Measurements from ENCODE around the gene SGPL1.

DNA sequence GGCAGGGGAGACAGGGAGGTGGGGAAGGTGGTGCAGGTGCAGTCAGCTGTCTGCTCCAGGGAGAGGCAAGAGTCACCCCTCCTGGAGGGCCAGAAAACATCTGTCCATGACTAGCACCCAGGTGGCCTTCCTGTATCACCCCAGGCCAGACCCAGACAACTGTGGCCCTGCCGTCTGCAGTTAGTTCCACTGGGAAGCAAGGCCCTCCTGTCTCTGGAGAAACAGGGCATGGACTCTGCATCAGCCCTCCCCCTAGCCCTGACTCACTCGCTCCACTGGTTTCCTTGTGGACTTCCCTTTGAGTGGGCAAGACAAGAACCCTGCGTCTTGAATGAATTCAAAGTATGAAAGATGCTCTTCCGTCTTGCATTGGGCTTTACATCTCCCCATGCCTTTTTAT lies 43.1 kb upstream of the SGPL1 start:
- TF ChIP-seq, protein P1, sequence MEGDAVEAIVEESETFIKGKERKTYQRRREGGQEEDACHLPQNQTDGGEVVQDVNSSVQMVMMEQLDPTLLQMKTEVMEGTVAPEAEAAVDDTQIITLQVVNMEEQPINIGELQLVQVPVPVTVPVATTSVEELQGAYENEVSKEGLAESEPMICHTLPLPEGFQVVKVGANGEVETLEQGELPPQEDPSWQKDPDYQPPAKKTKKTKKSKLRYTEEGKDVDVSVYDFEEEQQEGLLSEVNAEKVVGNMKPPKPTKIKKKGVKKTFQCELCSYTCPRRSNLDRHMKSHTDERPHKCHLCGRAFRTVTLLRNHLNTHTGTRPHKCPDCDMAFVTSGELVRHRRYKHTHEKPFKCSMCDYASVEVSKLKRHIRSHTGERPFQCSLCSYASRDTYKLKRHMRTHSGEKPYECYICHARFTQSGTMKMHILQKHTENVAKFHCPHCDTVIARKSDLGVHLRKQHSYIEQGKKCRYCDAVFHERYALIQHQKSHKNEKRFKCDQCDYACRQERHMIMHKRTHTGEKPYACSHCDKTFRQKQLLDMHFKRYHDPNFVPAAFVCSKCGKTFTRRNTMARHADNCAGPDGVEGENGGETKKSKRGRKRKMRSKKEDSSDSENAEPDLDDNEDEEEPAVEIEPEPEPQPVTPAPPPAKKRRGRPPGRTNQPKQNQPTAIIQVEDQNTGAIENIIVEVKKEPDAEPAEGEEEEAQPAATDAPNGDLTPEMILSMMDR (conservative IDR thresholded peaks at IDR 0.05 in 1 of 2, IDR thresholded peaks at IDR 0.05 in 1 of 2; ENCODE audit: extremely low read depth in 1 of 2, insufficient read depth in 1 of 2, low read depth in 1 of 2, low read length in 2 of 2) = no peak
- TF ChIP-seq EZH2 (IDR thresholded peaks at IDR 0.05; ENCODE audit: borderline replicate concordance, low read length) = no peak
